ENCODE results near the gene PSMD6.

GRCh38 chr3:64028754-64029153, 5.5 kb upstream of the PSMD6 start:
- no peak for TF ChIP-seq CTCF (IDR thresholded peaks at IDR 0.05)
- no peak for TF ChIP-seq POLR2A (IDR thresholded peaks at IDR 0.05)
- no peak for TF ChIP-seq EP300 (IDR thresholded peaks at IDR 0.05)
- no peak for TF ChIP-seq POLR2AphosphoS5 (IDR thresholded peaks at IDR 0.05)
